HG03432 (cell line): ENCODE data around the gene RLN3.

ENCODE experiments used
- ATAC-seq: cut with Tn5 transposase; IDR thresholded peaks from one replicate; pipeline ENCODE4 v1.9.1; 2021; ENCODE audit warnings: mild to moderate bottlenecking, moderate library complexity; ENCODE audit not compliant: unreplicated experiment

Gene RLN3

GRCh38 chr19:14073925-14074838, 46.2 kb downstream of the RLN3 start:
- no peak for ATAC-seq

DNA sequence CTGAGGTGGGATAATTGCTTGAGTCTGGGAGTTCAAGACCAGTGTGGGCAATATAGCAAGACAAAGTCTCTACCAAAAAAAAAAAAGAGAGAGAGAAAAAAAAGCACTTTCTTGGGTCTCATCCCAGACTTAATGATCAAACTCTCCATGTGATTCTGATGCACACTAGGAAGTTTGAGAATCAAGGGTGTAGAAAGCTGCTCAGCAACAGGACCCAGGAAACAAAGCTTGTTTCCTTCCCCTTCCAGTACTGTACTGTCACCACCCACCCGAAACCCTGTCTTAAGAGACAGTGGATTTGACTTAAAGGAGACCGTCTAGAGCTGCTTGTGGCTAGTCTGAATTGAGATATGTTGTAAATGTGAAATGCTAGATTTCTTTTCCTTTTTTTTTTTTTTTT, 50.5 kb downstream of the RLN3 start:
- ATAC-seq = no peak
